Left lung (tissue), 10 donors: ENCODE measurements around the gene UBE2G1. TPM values are rescaled to one million over a fixed set of nuclear protein-coding genes. Genes with fewer than 3 reads are reported as not detected.

Source experiments
- ATAC-seq: fragments of 200-7000 bp; cut with Tn5 transposase; one replicate; pipeline ENCODE4 v1.9.1; 2020; ENCODE audit warnings: moderate library complexity
- DNase-seq, 4 donors: peaks; one replicate each; pipeline ENCODE4 v3.0.0-alpha.2; 2013 to 2020
- H3K27ac ChIP-seq, 2 donors: fragments of 200-600 bp; sonication (generic) in 1 of 2; one replicate each; pipeline versions ENCODE4 v1.5.0 to v1.8.0; 2020 to 2021
- H3K27me3 ChIP-seq, 2 donors: fragments of 200-600 bp; sonication (generic) in 1 of 2; one replicate each; pipeline versions ENCODE4 v1.5.0 to v1.8.0; 2020 to 2021
- H3K36me3 ChIP-seq, 2 donors: fragments of 200-600 bp; sonication (generic) in 1 of 2; one replicate each; pipeline versions ENCODE4 v1.5.0 to v1.8.0; 2020 to 2021
- H3K4me1 ChIP-seq, 2 donors: fragments of 200-600 bp; one replicate each; pipeline ENCODE4 v1.8.0; 2021
- H3K4me3 ChIP-seq, 2 donors: fragments of 200-600 bp; sonication (generic) in 1 of 2; one replicate each; pipeline versions ENCODE4 v1.5.0 to v1.8.0; 2020 to 2021; ENCODE audit warnings: mild to moderate bottlenecking in 1 of 2
- H3K9me3 ChIP-seq, 2 donors: fragments of 200-600 bp; sonication (generic) in 1 of 2; one replicate each; pipeline versions ENCODE4 v1.5.0 to v1.8.0; 2020 to 2021
- intact Hi-C, 2 donors: fragments of 100-400 bp; cut with DNase I; formaldehyde crosslinking; loops; one replicate each; pipeline versions ENCODE4 v1.11.2 to v1.14.2; 2022
- polyA plus RNA-seq, 6 donors: library from polyadenylated mRNA; unstranded; fragments of 120-200 nt; gene quantifications; one replicate each; pipeline ENCODE4 v1.2.1, GENCODE V29; 2013; ENCODE audit not compliant: insufficient read length in 6 of 6
- total RNA-seq, 2 donors: library from RNA; stranded (reverse); fragmentation: NEBNext Ultra II Directional; extraction: Animal tissue kit (Norgen Biotek cat#: 25700); gene quantifications; one replicate each; pipeline ENCODE4 v1.2.1, GENCODE V29; 2021
- TF ChIP-seq, protein P1 (sequence below), 2 donors: fragments of 200-600 bp; sonication (generic) in 1 of 2; IDR thresholded peaks; one replicate each; pipeline versions ENCODE4 v1.5.0 to v1.8.0; 2021; ENCODE audit warnings: antibody characterized with exemption in 2 of 2
- donor health status: DM: no; HTN: yes; CAD: no.
- donor health status: DM: no; HTN: no; CAD: no.

The UBE2G1 gene
- total and polyA plus RNA-seq, 8 donors = 43.3 to 56.9 (median 48.3) TPM

- H3K4me1 ChIP-seq = peaks cover 5 to 7% of the 10 kb centered on the region in 2 donors
- DNase-seq = no peak
- no peak overlapping the region for H3K4me3 ChIP-seq
- H3K9me3 ChIP-seq = no peaks in the 10 kb centered on the region
- peaks cover 3 to 78% of the 10 kb centered on the region in 2 donors for H3K36me3 ChIP-seq
- TF ChIP-seq, protein P1, sequence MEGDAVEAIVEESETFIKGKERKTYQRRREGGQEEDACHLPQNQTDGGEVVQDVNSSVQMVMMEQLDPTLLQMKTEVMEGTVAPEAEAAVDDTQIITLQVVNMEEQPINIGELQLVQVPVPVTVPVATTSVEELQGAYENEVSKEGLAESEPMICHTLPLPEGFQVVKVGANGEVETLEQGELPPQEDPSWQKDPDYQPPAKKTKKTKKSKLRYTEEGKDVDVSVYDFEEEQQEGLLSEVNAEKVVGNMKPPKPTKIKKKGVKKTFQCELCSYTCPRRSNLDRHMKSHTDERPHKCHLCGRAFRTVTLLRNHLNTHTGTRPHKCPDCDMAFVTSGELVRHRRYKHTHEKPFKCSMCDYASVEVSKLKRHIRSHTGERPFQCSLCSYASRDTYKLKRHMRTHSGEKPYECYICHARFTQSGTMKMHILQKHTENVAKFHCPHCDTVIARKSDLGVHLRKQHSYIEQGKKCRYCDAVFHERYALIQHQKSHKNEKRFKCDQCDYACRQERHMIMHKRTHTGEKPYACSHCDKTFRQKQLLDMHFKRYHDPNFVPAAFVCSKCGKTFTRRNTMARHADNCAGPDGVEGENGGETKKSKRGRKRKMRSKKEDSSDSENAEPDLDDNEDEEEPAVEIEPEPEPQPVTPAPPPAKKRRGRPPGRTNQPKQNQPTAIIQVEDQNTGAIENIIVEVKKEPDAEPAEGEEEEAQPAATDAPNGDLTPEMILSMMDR (IDR thresholded peaks at IDR 0.05) = no peak
- intact Hi-C loops = no loop called here
- no peaks in the 10 kb centered on the region for H3K27me3 ChIP-seq
- H3K27ac ChIP-seq = no peak overlapping the region
- no peak for ATAC-seq
Observed at GRCh38 chr17:4235372-4236279, 130.8 kb downstream of the UBE2G1 start.

GRCh38 chr17:4234401-4234800 lies 132.1 kb downstream of the UBE2G1 start:
- TF ChIP-seq, protein P1 (IDR thresholded peaks at IDR 0.05) = no peak
- Histone ChIP-seq H3K27ac (no peak overlapping the region), H3K27me3 (no peaks in the 10 kb centered on the region), H3K4me1 (peaks cover 11 to 12% of the 10 kb centered on the region in 2 donors), H3K4me3 (no peak overlapping the region), H3K36me3 (peaks cover 2 to 74% of the 10 kb centered on the region in 2 donors), H3K9me3 (no peaks in the 10 kb centered on the region)
- DNase-seq = no peak
- no peak for ATAC-seq
- intact Hi-C loops = no loop called here

DNA sequence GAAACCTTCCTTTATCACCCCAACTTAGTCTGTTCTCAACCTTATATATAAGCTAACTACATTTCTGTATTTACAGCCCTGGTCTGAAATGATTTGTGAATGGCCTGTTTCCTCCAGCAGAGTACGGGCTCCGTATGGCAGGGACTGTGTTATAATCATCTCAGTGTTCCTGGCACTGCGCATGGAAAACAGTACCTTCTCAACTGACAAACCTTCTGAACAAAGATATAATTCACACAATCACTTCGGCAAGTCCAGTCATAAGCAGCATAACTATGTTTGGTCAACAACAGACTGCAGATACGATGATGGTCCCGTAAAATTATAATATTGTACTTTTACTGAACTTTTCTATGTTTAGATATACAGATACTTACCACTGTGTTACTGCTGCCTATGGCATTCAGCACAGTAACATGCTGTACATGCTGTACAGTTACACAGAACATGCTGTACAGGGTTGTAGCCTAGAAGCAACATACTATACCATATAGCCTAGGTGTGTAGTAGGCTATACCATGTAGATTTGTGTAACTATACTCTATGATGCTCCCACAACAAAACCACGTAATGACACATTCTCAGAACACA lies 132.7 kb downstream of the UBE2G1 start:
- ATAC-seq = no peak
- intact Hi-C loops = no loop called here
- Histone ChIP-seq H3K9me3 (no peaks in the 10 kb centered on the region), H3K4me1 (peaks cover 11 to 12% of the 10 kb centered on the region in 2 donors), H3K27ac (no peak overlapping the region), H3K27me3 (no peaks in the 10 kb centered on the region), H3K4me3 (no peak overlapping the region), H3K36me3 (peaks cover 0 to 71% of the 10 kb centered on the region in 2 donors)
- TF ChIP-seq, protein P1 (IDR thresholded peaks at IDR 0.05) = no peak
- no peak for DNase-seq

DNA sequence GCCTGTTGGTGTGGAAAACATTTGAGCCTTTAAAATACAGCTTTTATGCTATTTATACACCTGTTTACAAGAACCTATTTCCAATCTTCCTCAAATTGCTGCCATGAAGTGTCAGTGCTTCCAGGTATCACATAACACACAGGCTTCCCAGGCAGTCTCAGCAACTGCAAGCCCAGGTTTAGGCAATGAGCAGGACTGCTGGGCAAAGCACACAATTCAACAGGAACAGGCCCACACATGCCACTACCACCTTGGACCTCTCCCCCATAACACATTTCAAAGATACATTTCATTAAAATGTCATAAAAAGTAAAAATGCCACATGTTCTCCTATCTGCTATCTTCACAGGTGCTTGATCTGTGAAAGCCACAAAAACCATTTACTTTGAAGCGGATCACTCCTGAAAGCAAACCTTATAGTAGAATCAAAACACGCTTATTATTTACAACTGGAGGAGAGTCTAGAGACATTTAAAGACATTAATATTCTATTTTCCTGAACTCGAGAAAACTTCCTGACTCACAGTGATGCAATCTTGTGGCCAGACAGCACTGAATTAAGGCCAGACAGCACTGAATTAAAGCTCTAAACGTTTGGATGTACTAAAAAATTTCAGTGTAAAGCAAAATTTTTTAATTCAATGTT lies 134.2 kb downstream of the UBE2G1 start:
- Histone ChIP-seq H3K9me3 (no peaks in the 10 kb centered on the region), H3K27ac (peak overlapping the region in 1 of 2 donors; percentile 6), H3K27me3 (no peaks in the 10 kb centered on the region), H3K4me3 (no peak overlapping the region), H3K36me3 (peaks cover 0 to 70% of the 10 kb centered on the region in 2 donors), H3K4me1 (peaks cover 11 to 12% of the 10 kb centered on the region in 2 donors)
- TF ChIP-seq, protein P1 (IDR thresholded peaks at IDR 0.05) = no peak
- no peak for ATAC-seq
- DNase-seq = no peak
- intact Hi-C loops = no loop called here
